ENCODE results near the gene ACOXL. TPM values are rescaled to one million over a fixed set of nuclear protein-coding genes. Genes with fewer than 3 reads are reported as not detected.

The ACOXL gene
- total RNA-seq, 1 donor from 2014 or later = 0.23 TPM

- H3K79me2 ChIP-seq (ENCODE audit: insufficient read depth, low read length) = no peaks in the 10 kb centered on the region
- Mint-ChIP-seq H3K27me3 (ENCODE audit: low read depth, unreplicated experiment) (peaks cover 27% of the 10 kb centered on the region), H3K9me3 (ENCODE audit: unreplicated experiment) (no peaks in the 10 kb centered on the region), H3K4me3 (ENCODE audit: unreplicated experiment) (no peak overlapping the region), H3K4me1 (ENCODE audit: low read depth, unreplicated experiment) (no peaks in the 10 kb centered on the region), H3K27ac (ENCODE audit: unreplicated experiment) (no peak overlapping the region), H3K36me3 (ENCODE audit: low read depth, unreplicated experiment) (no peaks in the 10 kb centered on the region)
- H3K9me3 ChIP-seq (ENCODE audit: insufficient read depth, low read depth, low read length) = no peaks in the 10 kb centered on the region
- no peak overlapping the region for H3K4me3 ChIP-seq (ENCODE audit: insufficient read depth, low read depth, low read length)
- no peak overlapping the region for H3K27ac ChIP-seq (ENCODE audit: low read depth, low read length)
- H3K36me3 ChIP-seq (ENCODE audit: insufficient read depth, low read length) = no peaks in the 10 kb centered on the region
- no peaks in the 10 kb centered on the region for H3K4me1 ChIP-seq (ENCODE audit: insufficient read depth, low read length)
- H3K9ac ChIP-seq (ENCODE audit: low read length) = no peak overlapping the region
- FAIRE-seq = no peak
- H3K4me2 ChIP-seq (ENCODE audit: low read length) = no peak overlapping the region
- no peak overlapping the region for H2AFZ ChIP-seq (ENCODE audit: low read depth, low read length)
- H4K20me1 ChIP-seq (ENCODE audit: insufficient read depth, low read length) = no peaks in the 10 kb centered on the region
- TF ChIP-seq EZH2 (IDR thresholded peaks at IDR 0.05; ENCODE audit: insufficient read depth, low read length) (no peak), CTCF (IDR thresholded peaks at IDR 0.05; ENCODE audit: insufficient read depth, low read depth, low read length) (no peak)
- peaks cover 12% of the 10 kb centered on the region for H3K27me3 ChIP-seq (ENCODE audit: insufficient read depth, low read length)
- DNase-seq (ENCODE audit: low read depth) = peak; percentile 1
Observed at GRCh38 chr2:110807522-110807921, 75.1 kb downstream of the ACOXL start.

GRCh38 chr2:110810404-110810803, 78.0 kb downstream of the ACOXL start:
- H3K79me2 ChIP-seq (ENCODE audit: insufficient read depth, low read length) = no peaks in the 10 kb centered on the region
- no peaks in the 10 kb centered on the region for H3K4me1 ChIP-seq (ENCODE audit: insufficient read depth, low read length)
- H2AFZ ChIP-seq (ENCODE audit: low read depth, low read length) = no peak overlapping the region
- H3K4me3 Mint-ChIP-seq (ENCODE audit: unreplicated experiment) = no peak overlapping the region
- H3K4me3 ChIP-seq (ENCODE audit: insufficient read depth, low read depth, low read length) = no peak overlapping the region
- H3K27me3 Mint-ChIP-seq (ENCODE audit: low read depth, unreplicated experiment) = peaks cover 34% of the 10 kb centered on the region
- H3K4me1 Mint-ChIP-seq (ENCODE audit: low read depth, unreplicated experiment) = no peaks in the 10 kb centered on the region
- no peaks in the 10 kb centered on the region for H3K9me3 Mint-ChIP-seq (ENCODE audit: unreplicated experiment)
- H3K27ac ChIP-seq (ENCODE audit: low read depth, low read length) = no peak overlapping the region
- no peaks in the 10 kb centered on the region for H4K20me1 ChIP-seq (ENCODE audit: insufficient read depth, low read length)
- no peaks in the 10 kb centered on the region for H3K9me3 ChIP-seq (ENCODE audit: insufficient read depth, low read depth, low read length)
- H3K27ac Mint-ChIP-seq (ENCODE audit: unreplicated experiment) = no peak overlapping the region
- peaks cover 15% of the 10 kb centered on the region for H3K27me3 ChIP-seq (ENCODE audit: insufficient read depth, low read length)
- FAIRE-seq = no peak
- no peak overlapping the region for H3K9ac ChIP-seq (ENCODE audit: low read length)
- H3K4me2 ChIP-seq (ENCODE audit: low read length) = no peak overlapping the region
- no peak for TF ChIP-seq CTCF (IDR thresholded peaks at IDR 0.05; ENCODE audit: insufficient read depth, low read depth, low read length)
- no peak for TF ChIP-seq EZH2 (IDR thresholded peaks at IDR 0.05; ENCODE audit: insufficient read depth, low read length)
- DNase-seq (ENCODE audit: low read depth) = no peak
- no peaks in the 10 kb centered on the region for H3K36me3 Mint-ChIP-seq (ENCODE audit: low read depth, unreplicated experiment)
- no peaks in the 10 kb centered on the region for H3K36me3 ChIP-seq (ENCODE audit: insufficient read depth, low read length)

GRCh38 chr2:110812726-110813645, 80.6 kb downstream of the ACOXL start:
- Histone ChIP-seq H3K27ac (ENCODE audit: low read depth, low read length) (no peak overlapping the region), H4K20me1 (ENCODE audit: insufficient read depth, low read length) (no peaks in the 10 kb centered on the region), H3K27me3 (ENCODE audit: insufficient read depth, low read length) (peaks cover 13% of the 10 kb centered on the region), H3K79me2 (ENCODE audit: insufficient read depth, low read length) (no peaks in the 10 kb centered on the region), H3K9ac (ENCODE audit: low read length) (no peak overlapping the region), H3K9me3 (ENCODE audit: insufficient read depth, low read depth, low read length) (no peaks in the 10 kb centered on the region), H3K4me1 (ENCODE audit: insufficient read depth, low read length) (no peaks in the 10 kb centered on the region), H3K4me2 (ENCODE audit: low read length) (no peak overlapping the region), H3K36me3 (ENCODE audit: insufficient read depth, low read length) (no peaks in the 10 kb centered on the region), H2AFZ (ENCODE audit: low read depth, low read length) (no peak overlapping the region), H3K4me3 (ENCODE audit: insufficient read depth, low read depth, low read length) (no peak overlapping the region)
- FAIRE-seq (no peak), DNase-seq (ENCODE audit: low read depth) (no peak)
- Mint-ChIP-seq H3K36me3 (ENCODE audit: low read depth, unreplicated experiment) (peaks cover 1% of the 10 kb centered on the region), H3K4me3 (ENCODE audit: unreplicated experiment) (no peak overlapping the region), H3K27me3 (ENCODE audit: low read depth, unreplicated experiment) (peaks cover 23% of the 10 kb centered on the region), H3K9me3 (ENCODE audit: unreplicated experiment) (no peaks in the 10 kb centered on the region), H3K4me1 (ENCODE audit: low read depth, unreplicated experiment) (no peaks in the 10 kb centered on the region), H3K27ac (ENCODE audit: unreplicated experiment) (no peak overlapping the region)
- no peak for TF ChIP-seq CTCF (IDR thresholded peaks at IDR 0.05; ENCODE audit: insufficient read depth, low read depth, low read length)

All from astrocyte (in vitro differentiated cells and primary cell).